HEK293 (cell line): ENCODE data around the gene LBHD2.

ENCODE experiments used
- CTCF ChIA-PET: fragments of 350-600 bp; formaldehyde crosslinking; extraction: SDS; loops from one replicate; lab custom pipeline; 2021; ENCODE audit warnings: antibody characterized with exemption; lab: Yijun Ruan, JAX
- POLR2A ChIA-PET: fragments of 300-600 bp; formaldehyde crosslinking; extraction: SDS; loops from one replicate; lab custom pipeline; 2020; ENCODE audit warnings: antibody characterized with exemption, inconsistent platforms; lab: Yijun Ruan, JAX
- H3K27ac ChIP-seq: fragments of 200-500 bp; sonication (Bioruptor generic); 2 replicates; pipeline ENCODE4 v1.5.1; 2014; ENCODE audit warnings: low read depth, low read length, control low read depth, inconsistent platforms; ENCODE audit errors: extremely low read depth
- H3K36me3 ChIP-seq, 2 experiments: fragments of 200-500 bp in 1 of 2; sonication (Bioruptor generic) in 1 of 2; 1 replicate in 1 of 2; 2 replicates in 1 of 2; pipeline ENCODE4 v1.5.1; 2014 to 2017; ENCODE audit warnings: inconsistent platforms in 2 of 2, low read length in 2 of 2; ENCODE audit not compliant: control insufficient read depth in 2 of 2, insufficient read depth in 1 of 2
- H3K4me1 ChIP-seq: fragments of 200-500 bp; sonication (Bioruptor generic); 2 replicates; pipeline ENCODE4 v1.5.1; 2014; ENCODE audit warnings: mild to moderate bottlenecking, low read length, inconsistent platforms; ENCODE audit not compliant: control insufficient read depth, insufficient read depth
- H3K4me3 ChIP-seq: 2 replicates; pipeline ENCODE4 v1.5.1; 2011; ENCODE audit warnings: low read depth, mild to moderate bottlenecking, control low read depth, low read length, moderate library complexity
- H3K9me3 ChIP-seq: fragments of 200-500 bp; sonication (Bioruptor generic); 2 replicates; pipeline ENCODE4 v1.5.1; 2014; ENCODE audit warnings: low read depth, low read length, inconsistent platforms; ENCODE audit not compliant: control insufficient read depth, insufficient read depth
- GLIS2 ChIP-seq: fragments of 450-650 bp; formaldehyde crosslinking; IDR thresholded peaks from 2 replicates; pipeline ENCODE4 v1.5.1; 2016; ENCODE audit warnings: missing biosample characterization, missing genetic modification characterization
- KLF7 ChIP-seq: fragments of 450-650 bp; formaldehyde crosslinking; IDR thresholded peaks from 2 replicates; pipeline ENCODE4 v1.5.1; 2016; ENCODE audit warnings: missing biosample characterization, missing genetic modification characterization, borderline replicate concordance
- KLF9 ChIP-seq: fragments of 450-650 bp; formaldehyde crosslinking; IDR thresholded peaks from 2 replicates; pipeline ENCODE4 v1.5.1; 2016; ENCODE audit warnings: missing biosample characterization, missing genetic modification characterization, low read depth
- PBX3 ChIP-seq: sonication (generic); formaldehyde crosslinking; IDR thresholded peaks from 2 replicates; pipeline ENCODE4 v1.8.1; 2022; ENCODE audit warnings: mild to moderate bottlenecking, moderate library complexity, missing genetic modification reagents
- SALL2 ChIP-seq: fragments of 450-650 bp; formaldehyde crosslinking; IDR thresholded peaks from 2 replicates; pipeline ENCODE4 v1.5.0; 2017; ENCODE audit warnings: missing biosample characterization, mild to moderate bottlenecking, missing genetic modification characterization, borderline replicate concordance
- SCRT2 ChIP-seq: fragments of 450-650 bp; formaldehyde crosslinking; IDR thresholded peaks from 2 replicates; pipeline ENCODE4 v1.5.1; 2016; ENCODE audit warnings: missing biosample characterization, missing genetic modification characterization
- SETDB1 ChIP-seq: IDR thresholded peaks from one replicate; pipeline ENCODE4 v1.6.1; 2017; ENCODE audit warnings: mild to moderate bottlenecking, low read length, moderate library complexity, mixed read lengths; ENCODE audit not compliant: insufficient read length
- ZNF132 ChIP-seq: fragments of 450-650 bp; formaldehyde crosslinking; IDR thresholded peaks from 2 replicates; pipeline ENCODE4 v1.5.1; 2017; ENCODE audit warnings: missing biosample characterization, missing genetic modification characterization, borderline replicate concordance
- ZNF202 ChIP-seq: fragments of 450-650 bp; formaldehyde crosslinking; IDR thresholded peaks from 2 replicates; pipeline ENCODE4 v1.5.1; 2016; ENCODE audit warnings: missing biosample characterization, missing genetic modification characterization, borderline replicate concordance
- ZNF426 ChIP-seq: fragments of 450-650 bp; formaldehyde crosslinking; IDR thresholded peaks from 2 replicates; pipeline ENCODE4 v1.5.1; 2017; ENCODE audit warnings: missing biosample characterization, missing genetic modification characterization, mild to moderate bottlenecking, inconsistent platforms, moderate library complexity
- ZNF501 ChIP-seq: fragments of 450-650 bp; formaldehyde crosslinking; IDR thresholded peaks from 2 replicates; pipeline ENCODE4 v1.5.1; 2016; ENCODE audit warnings: missing biosample characterization, missing genetic modification characterization
- ZNF555 ChIP-seq: fragments of 450-650 bp; formaldehyde crosslinking; conservative IDR thresholded peaks from 2 replicates; pipeline ENCODE4 v1.5.1; 2017; ENCODE audit warnings: missing biosample characterization, mild to moderate bottlenecking, missing genetic modification characterization, inconsistent platforms
- ZNF610 ChIP-seq: fragments of 450-650 bp; formaldehyde crosslinking; IDR thresholded peaks from 2 replicates; pipeline ENCODE4 v1.5.1; 2016; ENCODE audit warnings: missing biosample characterization, missing genetic modification characterization, borderline replicate concordance
- ZNF624 ChIP-seq: fragments of 450-650 bp; formaldehyde crosslinking; IDR thresholded peaks from 2 replicates; pipeline ENCODE4 v1.5.1; 2017; ENCODE audit warnings: missing biosample characterization, missing genetic modification characterization
- ZNF670 ChIP-seq: fragments of 450-650 bp; formaldehyde crosslinking; IDR thresholded peaks from 2 replicates; pipeline ENCODE4 v1.5.1; 2016; ENCODE audit warnings: missing biosample characterization, missing genetic modification characterization, low read depth
- ZNF747 ChIP-seq: fragments of 450-650 bp; formaldehyde crosslinking; IDR thresholded peaks from 2 replicates; pipeline ENCODE4 v1.5.1; 2016; ENCODE audit warnings: missing biosample characterization, missing genetic modification characterization
- TF ChIP-seq, protein P1 (sequence below): fragments of 450-650 bp; formaldehyde crosslinking; IDR thresholded peaks from 2 replicates; pipeline ENCODE4 v1.5.1; 2016; ENCODE audit warnings: missing biosample characterization, missing genetic modification characterization
- TF ChIP-seq, protein P2 (sequence below): fragments of 450-650 bp; formaldehyde crosslinking; IDR thresholded peaks from 2 replicates; pipeline ENCODE4 v1.5.1; 2016; ENCODE audit warnings: missing biosample characterization, missing genetic modification characterization

Gene LBHD2

DNA sequence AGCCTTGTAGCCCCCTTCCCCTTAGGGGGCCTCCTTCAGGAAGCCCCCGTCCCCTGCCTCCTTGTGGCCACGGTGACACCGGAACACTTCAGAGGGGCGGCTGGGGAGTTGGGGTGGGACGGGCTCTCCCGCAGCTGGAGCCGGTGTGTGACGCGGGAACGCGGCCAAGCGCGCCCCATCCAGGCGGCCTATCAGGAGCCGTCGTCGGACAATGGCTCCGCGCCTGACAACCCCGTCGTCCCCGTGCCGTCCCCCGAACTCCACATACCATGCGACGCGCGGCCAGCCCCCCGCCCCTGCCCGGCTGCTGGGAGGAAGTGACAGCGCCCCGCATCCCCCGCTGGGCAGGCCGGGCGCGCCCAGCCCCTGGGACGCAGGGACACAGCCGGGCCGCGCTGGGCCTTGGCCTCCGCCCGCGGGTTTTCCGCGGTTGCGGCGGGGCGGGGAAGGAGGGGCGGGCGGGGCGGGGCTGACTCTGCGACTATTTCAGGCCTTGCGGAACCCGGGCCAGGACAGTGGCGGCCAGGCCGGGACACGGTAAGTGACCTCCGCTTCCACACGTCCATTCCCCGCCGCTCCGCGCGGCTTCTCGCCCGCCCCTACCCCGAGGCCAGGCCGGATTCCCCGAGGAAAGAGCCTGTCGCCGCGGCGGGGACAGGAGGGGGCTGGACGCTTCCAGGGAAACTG, 39.1 kb downstream of the LBHD2 start, which contains the start of gene TNFAIP2 (continued):
- TF ChIP-seq, protein P1, sequence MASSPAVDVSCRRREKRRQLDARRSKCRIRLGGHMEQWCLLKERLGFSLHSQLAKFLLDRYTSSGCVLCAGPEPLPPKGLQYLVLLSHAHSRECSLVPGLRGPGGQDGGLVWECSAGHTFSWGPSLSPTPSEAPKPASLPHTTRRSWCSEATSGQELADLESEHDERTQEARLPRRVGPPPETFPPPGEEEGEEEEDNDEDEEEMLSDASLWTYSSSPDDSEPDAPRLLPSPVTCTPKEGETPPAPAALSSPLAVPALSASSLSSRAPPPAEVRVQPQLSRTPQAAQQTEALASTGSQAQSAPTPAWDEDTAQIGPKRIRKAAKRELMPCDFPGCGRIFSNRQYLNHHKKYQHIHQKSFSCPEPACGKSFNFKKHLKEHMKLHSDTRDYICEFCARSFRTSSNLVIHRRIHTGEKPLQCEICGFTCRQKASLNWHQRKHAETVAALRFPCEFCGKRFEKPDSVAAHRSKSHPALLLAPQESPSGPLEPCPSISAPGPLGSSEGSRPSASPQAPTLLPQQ (tag by site-specific recombination) = no peak
- no peak for TF ChIP-seq ZNF624 (tag by site-specific recombination)
- no peak for TF ChIP-seq KLF7 (tag by site-specific recombination)
- TF ChIP-seq KLF9 (tag by site-specific recombination) = no peak
- no peak for TF ChIP-seq ZNF202
- TF ChIP-seq SETDB1 = no peak
- no peak for TF ChIP-seq ZNF555 (tag by site-specific recombination)
- TF ChIP-seq SCRT2 (tag by site-specific recombination) = no peak
- no peak for TF ChIP-seq ZNF610 (tag by site-specific recombination)

GRCh38 chr14:103123634-103124500, 39.9 kb downstream of the LBHD2 start:
- Histone ChIP-seq H3K4me3 (peak overlapping the region; percentile 32), H3K27ac (no peak overlapping the region; the same call in 1 of the 2 replicates), H3K9me3 (no peaks in the 10 kb centered on the region), H3K4me1 (peaks cover 10% of the 10 kb centered on the region), H3K36me3 (peaks cover 0 to 4% of the 10 kb centered on the region in 2 experiments; a peak in 1 of 3 replicates)
- POLR2A ChIA-PET = interaction anchor here (0.5 kb wide), 1 partner anchor 48 kb away, joined by 3 read pairs; no protein-coding TSS in a partner anchor
- TF ChIP-seq SALL2 (no peak), ZNF747 (tag by site-specific recombination) (no peak), GLIS2 (tag by site-specific recombination) (0 out of 2 replicates have a peak, but pooled peaks have one; percentile 2), ZNF132 (no peak), ZNF426 (tag by site-specific recombination) (no peak), PBX3 (CRISPR knock-in tag) (no peak), ZNF670 (no peak), ZNF501 (tag by site-specific recombination) (no peak)
- TF ChIP-seq, protein P2, sequence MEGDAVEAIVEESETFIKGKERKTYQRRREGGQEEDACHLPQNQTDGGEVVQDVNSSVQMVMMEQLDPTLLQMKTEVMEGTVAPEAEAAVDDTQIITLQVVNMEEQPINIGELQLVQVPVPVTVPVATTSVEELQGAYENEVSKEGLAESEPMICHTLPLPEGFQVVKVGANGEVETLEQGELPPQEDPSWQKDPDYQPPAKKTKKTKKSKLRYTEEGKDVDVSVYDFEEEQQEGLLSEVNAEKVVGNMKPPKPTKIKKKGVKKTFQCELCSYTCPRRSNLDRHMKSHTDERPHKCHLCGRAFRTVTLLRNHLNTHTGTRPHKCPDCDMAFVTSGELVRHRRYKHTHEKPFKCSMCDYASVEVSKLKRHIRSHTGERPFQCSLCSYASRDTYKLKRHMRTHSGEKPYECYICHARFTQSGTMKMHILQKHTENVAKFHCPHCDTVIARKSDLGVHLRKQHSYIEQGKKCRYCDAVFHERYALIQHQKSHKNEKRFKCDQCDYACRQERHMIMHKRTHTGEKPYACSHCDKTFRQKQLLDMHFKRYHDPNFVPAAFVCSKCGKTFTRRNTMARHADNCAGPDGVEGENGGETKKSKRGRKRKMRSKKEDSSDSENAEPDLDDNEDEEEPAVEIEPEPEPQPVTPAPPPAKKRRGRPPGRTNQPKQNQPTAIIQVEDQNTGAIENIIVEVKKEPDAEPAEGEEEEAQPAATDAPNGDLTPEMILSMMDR (tag by site-specific recombination) = peak; percentile 41; the same call in 1 of the 2 replicates
- CTCF ChIA-PET = interaction anchor here (1.2 to 1.6 kb wide), 2 partner anchors 18 to 19 kb away, joined by 4 to 11 read pairs; no protein-coding TSS in a partner anchor
